Nephron (organoid): ENCODE data around the gene PACS2.
A peak's percentile ranks its signal among the peaks of the same experiment; 100 is the strongest.

ENCODE experiments used
- H3K27ac Mint-ChIP-seq, 3 experiments: 2 replicates each; pipeline ENCODE4 v1.8.0; 2020; ENCODE audit warnings: mixed read lengths in 3 of 3, mild to moderate bottlenecking in 2 of 3, moderate library complexity in 1 of 3
- H3K27me3 Mint-ChIP-seq: 2 replicates; pipeline ENCODE4 v1.8.0; 2021; ENCODE audit warnings: low read depth, mild to moderate bottlenecking, moderate library complexity, mixed read lengths
- H3K36me3 Mint-ChIP-seq: 2 replicates; pipeline ENCODE4 v1.8.0; 2020; ENCODE audit warnings: low read depth, mixed read lengths
- H3K4me1 Mint-ChIP-seq: 2 replicates; pipeline ENCODE4 v1.8.0; 2020; ENCODE audit warnings: mixed read lengths
- H3K4me3 Mint-ChIP-seq, 3 experiments: 2 replicates each; pipeline ENCODE4 v1.8.0; 2020; ENCODE audit warnings: mild to moderate bottlenecking in 3 of 3, mixed read lengths in 3 of 3, moderate library complexity in 2 of 3
- H3K9me3 Mint-ChIP-seq: 2 replicates; pipeline ENCODE4 v1.8.0; 2020; ENCODE audit warnings: mixed read lengths
- TF ChIP-seq, protein P1 (sequence below), 3 experiments: fragments of 200-600 bp; sonication (generic); IDR thresholded peaks; one replicate each; pipeline ENCODE4 v1.5.0; 2021; ENCODE audit warnings: antibody characterized with exemption in 3 of 3; ENCODE audit not compliant: unreplicated experiment in 3 of 3

PACS2 gene

GRCh38 chr14:105343194-105343593 is 28.6 kb downstream of the PACS2 start:
- TF ChIP-seq, protein P1, sequence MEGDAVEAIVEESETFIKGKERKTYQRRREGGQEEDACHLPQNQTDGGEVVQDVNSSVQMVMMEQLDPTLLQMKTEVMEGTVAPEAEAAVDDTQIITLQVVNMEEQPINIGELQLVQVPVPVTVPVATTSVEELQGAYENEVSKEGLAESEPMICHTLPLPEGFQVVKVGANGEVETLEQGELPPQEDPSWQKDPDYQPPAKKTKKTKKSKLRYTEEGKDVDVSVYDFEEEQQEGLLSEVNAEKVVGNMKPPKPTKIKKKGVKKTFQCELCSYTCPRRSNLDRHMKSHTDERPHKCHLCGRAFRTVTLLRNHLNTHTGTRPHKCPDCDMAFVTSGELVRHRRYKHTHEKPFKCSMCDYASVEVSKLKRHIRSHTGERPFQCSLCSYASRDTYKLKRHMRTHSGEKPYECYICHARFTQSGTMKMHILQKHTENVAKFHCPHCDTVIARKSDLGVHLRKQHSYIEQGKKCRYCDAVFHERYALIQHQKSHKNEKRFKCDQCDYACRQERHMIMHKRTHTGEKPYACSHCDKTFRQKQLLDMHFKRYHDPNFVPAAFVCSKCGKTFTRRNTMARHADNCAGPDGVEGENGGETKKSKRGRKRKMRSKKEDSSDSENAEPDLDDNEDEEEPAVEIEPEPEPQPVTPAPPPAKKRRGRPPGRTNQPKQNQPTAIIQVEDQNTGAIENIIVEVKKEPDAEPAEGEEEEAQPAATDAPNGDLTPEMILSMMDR (IDR thresholded peaks at IDR 0.05; ENCODE audit: unreplicated experiment in 3 of 3), result no peak
- Mint-ChIP-seq H3K4me1 (peaks cover 33% of the 10 kb centered on the region), H3K9me3 (peaks cover 5% of the 10 kb centered on the region), H3K36me3 (peaks cover 11% of the 10 kb centered on the region), H3K4me3 (peak overlapping the region in 2 of 3 experiments; percentile 4 to 71), H3K27me3 (peaks cover 3% of the 10 kb centered on the region), H3K27ac (peak overlapping the region; percentile 28 to 76 (median 49))

- no peak overlapping the region for H3K27ac Mint-ChIP-seq
- peaks cover 11% of the 10 kb centered on the region for H3K36me3 Mint-ChIP-seq
- TF ChIP-seq, protein P1 (IDR thresholded peaks at IDR 0.05; ENCODE audit: unreplicated experiment in 3 of 3), result no peak
- H3K9me3 Mint-ChIP-seq, result peaks cover 5% of the 10 kb centered on the region
- peaks cover 3% of the 10 kb centered on the region for H3K27me3 Mint-ChIP-seq
- no peak overlapping the region for H3K4me3 Mint-ChIP-seq
- H3K4me1 Mint-ChIP-seq, result peaks cover 21% of the 10 kb centered on the region
Observed at GRCh38 chr14:105346200-105346533, 31.6 kb downstream of the PACS2 start.

- TF ChIP-seq, protein P1 (IDR thresholded peaks at IDR 0.05; ENCODE audit: unreplicated experiment in 3 of 3), result no peak
- peaks cover 11% of the 10 kb centered on the region for H3K36me3 Mint-ChIP-seq
- H3K4me1 Mint-ChIP-seq, result peaks cover 18% of the 10 kb centered on the region
- peaks cover 5% of the 10 kb centered on the region for H3K9me3 Mint-ChIP-seq
- H3K27me3 Mint-ChIP-seq, result no peaks in the 10 kb centered on the region
- no peak overlapping the region for H3K27ac Mint-ChIP-seq
- no peak overlapping the region for H3K4me3 Mint-ChIP-seq
Observed at GRCh38 chr14:105346876-105347586, 32.5 kb downstream of the PACS2 start.

- Mint-ChIP-seq H3K4me3 (no peak overlapping the region), H3K27ac (no peak overlapping the region), H3K36me3 (peaks cover 11% of the 10 kb centered on the region), H3K9me3 (peaks cover 5% of the 10 kb centered on the region), H3K27me3 (no peaks in the 10 kb centered on the region), H3K4me1 (peaks cover 19% of the 10 kb centered on the region)
- TF ChIP-seq, protein P1 (IDR thresholded peaks at IDR 0.05; ENCODE audit: unreplicated experiment in 3 of 3), result no peak
Observed at GRCh38 chr14:105347587-105347968, 33.0 kb downstream of the PACS2 start.

GRCh38 chr14:105348169-105348944 is 33.8 kb downstream of the PACS2 start:
- H3K4me3 Mint-ChIP-seq, result no peak overlapping the region
- peaks cover 6% of the 10 kb centered on the region for H3K36me3 Mint-ChIP-seq
- H3K27ac Mint-ChIP-seq, result no peak overlapping the region
- TF ChIP-seq, protein P1 (IDR thresholded peaks at IDR 0.05; ENCODE audit: unreplicated experiment in 3 of 3), result no peak
- no peaks in the 10 kb centered on the region for H3K27me3 Mint-ChIP-seq
- H3K4me1 Mint-ChIP-seq, result peaks cover 13% of the 10 kb centered on the region
- peaks cover 5% of the 10 kb centered on the region for H3K9me3 Mint-ChIP-seq
